CD4-positive, alpha-beta T cell (primary cell): ENCODE results near the gene ATF7IP. TPM values are rescaled to one million over a fixed set of nuclear protein-coding genes. Genes with fewer than 3 reads are reported as not detected.

Source experiments
- ATAC-seq: fragments of 200-7000 bp; cut with Tn5 transposase; one replicate; pipeline ENCODE4 v1.10.0; 2022; ENCODE audit warnings: mild to moderate bottlenecking; ENCODE audit not compliant: poor library complexity
- CTCF ChIA-PET: fragments of 350-600 bp; sonication (Branson Sonifier 250); formaldehyde crosslinking; loops from one replicate; lab custom pipeline; 2021; ENCODE audit warnings: antibody characterized with exemption, inconsistent platforms; lab: Charles Lee
- POLR2A ChIA-PET: fragments of 350-600 bp; sonication (Branson Sonifier 250); formaldehyde crosslinking; loops from one replicate; lab custom pipeline; 2021; ENCODE audit warnings: antibody characterized with exemption, inconsistent platforms; lab: Charles Lee
- DNase-seq, 14 experiments: peaks; one replicate each; pipeline ENCODE4 v3.0.0-alpha.2; 2013 to 2020; ENCODE audit warnings: mixed read lengths in 2 of 14
- H3K27ac ChIP-seq, 2 donors: one replicate each; pipeline versions ENCODE4 v1.5.1 to v1.7.0; 2013; ENCODE audit warnings: low read length in 2 of 2, low read depth in 1 of 2, mild to moderate bottlenecking in 1 of 2
- H3K27me3 ChIP-seq, 2 experiments: 1 replicate in 1 of 2; 2 replicates in 1 of 2; pipeline versions ENCODE4 v1.6.1 to v1.7.0; 2013; ENCODE audit warnings: low read length in 2 of 2, control low read depth in 1 of 2, mild to moderate bottlenecking in 1 of 2, moderate library complexity in 1 of 2; ENCODE audit not compliant: insufficient read depth in 2 of 2, control insufficient read depth in 1 of 2
- H3K36me3 ChIP-seq: one replicate; pipeline ENCODE4 v1.6.1; 2013; ENCODE audit warnings: low read length, control low read depth; ENCODE audit not compliant: insufficient read depth
- H3K4me1 ChIP-seq: one replicate; pipeline ENCODE4 v1.6.1; 2013; ENCODE audit warnings: low read length, control low read depth; ENCODE audit not compliant: insufficient read depth
- H3K4me3 ChIP-seq: one replicate; pipeline ENCODE4 v1.5.1; 2013; ENCODE audit warnings: mild to moderate bottlenecking, low read length, moderate library complexity
- H3K9me3 ChIP-seq, 2 experiments: 1 replicate in 1 of 2; 2 replicates in 1 of 2; pipeline versions ENCODE4 v1.6.1 to v1.7.0; 2013; ENCODE audit warnings: low read length in 2 of 2, mild to moderate bottlenecking in 2 of 2, control low read depth in 1 of 2, moderate library complexity in 1 of 2; ENCODE audit not compliant: control insufficient read depth in 1 of 2, insufficient read depth in 1 of 2
- H3K27ac Mint-ChIP-seq: one replicate; pipeline ENCODE4 v1.8.0; 2020; ENCODE audit warnings: mixed read lengths
- H3K27me3 Mint-ChIP-seq: one replicate; pipeline ENCODE4 v1.8.0; 2021; ENCODE audit warnings: mixed read lengths
- H3K36me3 Mint-ChIP-seq: one replicate; pipeline ENCODE4 v1.8.0; 2021; ENCODE audit warnings: low read depth, mixed read lengths
- H3K4me1 Mint-ChIP-seq: one replicate; pipeline ENCODE4 v1.8.0; 2021; ENCODE audit warnings: low read depth, mixed read lengths
- H3K4me3 Mint-ChIP-seq: one replicate; pipeline ENCODE4 v1.8.0; 2020; ENCODE audit warnings: mild to moderate bottlenecking, mixed read lengths
- H3K9me3 Mint-ChIP-seq: one replicate; pipeline ENCODE4 v1.8.0; 2020; ENCODE audit warnings: mixed read lengths
- intact Hi-C, 2 experiments: fragments of 100-400 bp; cut with DNase I in 1 of 2; cut with micrococcal nuclease in 1 of 2; formaldehyde crosslinking; loops; one replicate each; pipeline versions ENCODE4 v1.15.1 to v1.9.0; 2023 to 2025; cut with DNase I, micrococcal nuclease
- total RNA-seq, 174 experiments: library from RNA in 2 of 174; stranded (reverse) in 2 of 174; gene quantifications; one replicate each; pipeline ENCODE4 v1.2.3 and lab custom pipeline; 2021 to 2026
- TF ChIP-seq, protein P1 (sequence below): fragments of 200-600 bp; IDR thresholded peaks from one replicate; pipeline ENCODE4 v1.8.0; 2022; ENCODE audit warnings: antibody characterized with exemption, mild to moderate bottlenecking

Gene ATF7IP
- total RNA-seq, 2 experiments from 2014 or later = 134 to 143 TPM

- ATAC-seq (no peak), DNase-seq (no peak)
- POLR2A ChIA-PET = no interaction called here
- CTCF ChIA-PET = no interaction called here
- no peaks in the 10 kb centered on the region for H3K9me3 ChIP-seq
- intact Hi-C loops = no loop called here
- H3K36me3 Mint-ChIP-seq = no peaks in the 10 kb centered on the region
- H3K27me3 ChIP-seq = peaks cover 0 to 5% of the 10 kb centered on the region in 2 experiments
- H3K9me3 Mint-ChIP-seq = no peaks in the 10 kb centered on the region
- TF ChIP-seq, protein P1, sequence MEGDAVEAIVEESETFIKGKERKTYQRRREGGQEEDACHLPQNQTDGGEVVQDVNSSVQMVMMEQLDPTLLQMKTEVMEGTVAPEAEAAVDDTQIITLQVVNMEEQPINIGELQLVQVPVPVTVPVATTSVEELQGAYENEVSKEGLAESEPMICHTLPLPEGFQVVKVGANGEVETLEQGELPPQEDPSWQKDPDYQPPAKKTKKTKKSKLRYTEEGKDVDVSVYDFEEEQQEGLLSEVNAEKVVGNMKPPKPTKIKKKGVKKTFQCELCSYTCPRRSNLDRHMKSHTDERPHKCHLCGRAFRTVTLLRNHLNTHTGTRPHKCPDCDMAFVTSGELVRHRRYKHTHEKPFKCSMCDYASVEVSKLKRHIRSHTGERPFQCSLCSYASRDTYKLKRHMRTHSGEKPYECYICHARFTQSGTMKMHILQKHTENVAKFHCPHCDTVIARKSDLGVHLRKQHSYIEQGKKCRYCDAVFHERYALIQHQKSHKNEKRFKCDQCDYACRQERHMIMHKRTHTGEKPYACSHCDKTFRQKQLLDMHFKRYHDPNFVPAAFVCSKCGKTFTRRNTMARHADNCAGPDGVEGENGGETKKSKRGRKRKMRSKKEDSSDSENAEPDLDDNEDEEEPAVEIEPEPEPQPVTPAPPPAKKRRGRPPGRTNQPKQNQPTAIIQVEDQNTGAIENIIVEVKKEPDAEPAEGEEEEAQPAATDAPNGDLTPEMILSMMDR = no peak
- H3K36me3 ChIP-seq = no peaks in the 10 kb centered on the region
- no peaks in the 10 kb centered on the region for H3K4me1 Mint-ChIP-seq
- no peak overlapping the region for H3K4me3 Mint-ChIP-seq
- H3K27me3 Mint-ChIP-seq = peaks cover 9% of the 10 kb centered on the region
- no peak overlapping the region for H3K27ac ChIP-seq
- H3K4me3 ChIP-seq = no peak overlapping the region
- H3K4me1 ChIP-seq = no peaks in the 10 kb centered on the region
- no peak overlapping the region for H3K27ac Mint-ChIP-seq
Observed at GRCh38 chr12:14548609-14549008, 183.1 kb downstream of the ATF7IP start.

Other genes starting within 250 kb of the ATF7IP start
- 1 to 10 TPM in 1 of 2 experiments, under 1 TPM in 1; 0.95 to 1.3 TPM for gene PLBD1, start 202.2 kb downstream of the ATF7IP start, total RNA-seq